HG02981 (cell line): ENCODE data around the gene IL1A.

Source experiments
- ATAC-seq: cut with Tn5 transposase; IDR thresholded peaks from one replicate; pipeline ENCODE4 v1.9.1; 2021; ENCODE audit warnings: mild to moderate bottlenecking, moderate library complexity; ENCODE audit not compliant: unreplicated experiment

The IL1A gene

GRCh38 chr2:112793449-112793978 lies 9.2 kb upstream of the IL1A start:
- no peak for ATAC-seq

DNA sequence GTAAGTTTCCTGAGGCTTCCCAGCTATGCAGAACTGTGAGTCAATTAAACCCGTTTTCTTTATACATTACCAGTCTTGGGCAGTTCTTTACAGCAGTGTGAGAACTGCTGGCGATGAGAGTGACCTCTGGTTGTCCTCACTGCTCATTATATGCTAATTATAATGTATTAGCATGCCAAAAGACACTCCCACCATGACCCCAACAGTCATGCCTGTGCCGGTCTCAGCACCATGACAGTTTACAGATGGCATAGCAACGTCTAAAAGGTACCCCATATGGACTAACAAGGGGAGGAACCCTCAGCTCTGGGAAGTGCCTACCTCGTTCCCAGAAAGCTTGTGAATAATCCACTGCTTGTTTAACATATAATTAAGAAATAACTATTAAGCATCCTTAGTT lies 8.1 kb upstream of the IL1A start:
- ATAC-seq = no peak

- no peak for ATAC-seq
These were observed 7.5 kb upstream of the IL1A start for GRCh38 chr2:112791693-112792230.

GRCh38 chr2:112791019-112791418 lies 6.7 kb upstream of the IL1A start:
- ATAC-seq = no peak

- no peak for ATAC-seq
These were observed 6.0 kb upstream of the IL1A start for GRCh38 chr2:112790305-112790704.

DNA sequence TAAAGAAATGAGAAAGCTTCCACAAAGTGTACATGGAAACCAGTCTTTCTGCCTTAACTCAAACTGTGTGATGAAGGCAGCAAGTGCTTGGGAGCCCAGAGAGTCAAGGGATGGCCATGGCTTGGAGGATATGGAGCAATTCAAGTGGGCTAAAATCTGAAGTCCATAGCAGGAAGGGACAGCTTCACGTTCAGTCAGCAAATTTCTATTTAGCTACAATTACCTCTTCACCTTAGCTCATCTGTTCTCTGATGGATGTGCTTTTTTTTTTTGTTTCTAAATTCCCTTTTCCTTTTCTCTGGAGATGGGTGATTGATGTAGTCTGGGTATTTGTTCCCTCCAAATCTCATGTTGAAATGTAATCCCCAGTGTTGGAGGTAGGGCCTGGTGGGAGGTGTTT lies 4.9 kb upstream of the IL1A start:
- no peak for ATAC-seq

DNA sequence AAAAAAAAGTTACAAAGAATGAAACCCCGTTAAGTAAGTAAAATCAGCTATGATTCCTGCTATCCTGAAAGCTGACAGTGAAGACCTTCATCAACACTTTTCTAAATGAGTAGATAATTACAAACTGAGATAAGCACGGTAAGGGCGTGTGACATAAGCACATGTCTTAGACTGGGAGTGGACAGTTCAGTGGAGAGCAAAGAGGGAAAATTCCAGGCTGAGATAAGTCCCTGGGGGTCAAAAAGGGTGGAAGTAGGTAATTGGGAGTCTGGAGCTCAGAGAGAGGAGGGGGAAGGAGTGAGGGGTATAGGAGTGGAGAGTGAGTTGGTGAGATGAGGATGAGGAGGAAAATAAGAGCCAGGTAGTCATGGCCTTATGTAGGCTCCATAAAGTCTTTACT lies 4.4 kb upstream of the IL1A start:
- ATAC-seq = no peak

DNA sequence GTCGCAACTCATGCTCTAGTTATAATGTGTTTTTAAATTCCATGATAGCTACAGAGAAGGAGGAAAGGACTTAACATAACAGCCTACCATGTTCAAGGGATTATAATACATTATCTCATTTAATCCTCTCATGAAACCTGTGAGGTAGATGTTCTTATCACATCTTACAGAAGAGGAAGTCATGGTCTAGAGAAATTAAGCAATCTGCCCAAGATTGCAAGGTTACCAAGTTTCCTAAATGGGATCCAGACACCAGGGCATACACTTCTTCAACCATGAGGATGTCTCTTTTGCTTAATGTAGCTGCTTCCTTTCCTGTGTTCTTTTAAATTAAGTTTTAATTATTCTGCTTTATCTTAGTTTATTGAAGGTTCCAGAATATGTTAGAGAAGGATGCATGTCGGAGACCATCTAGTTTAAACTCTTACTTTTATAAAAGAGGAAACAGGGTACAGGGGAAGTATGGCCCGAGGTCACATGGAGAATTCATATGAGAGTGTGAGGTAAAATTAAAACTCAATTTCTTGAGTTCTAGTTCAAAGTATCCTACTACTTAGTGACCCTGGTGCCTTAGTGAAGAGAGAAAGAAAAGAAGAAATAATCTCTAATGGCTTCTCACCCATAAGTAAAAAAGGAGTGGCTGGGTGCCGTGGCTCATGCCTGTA lies 3.6 kb upstream of the IL1A start:
- no peak for ATAC-seq

DNA sequence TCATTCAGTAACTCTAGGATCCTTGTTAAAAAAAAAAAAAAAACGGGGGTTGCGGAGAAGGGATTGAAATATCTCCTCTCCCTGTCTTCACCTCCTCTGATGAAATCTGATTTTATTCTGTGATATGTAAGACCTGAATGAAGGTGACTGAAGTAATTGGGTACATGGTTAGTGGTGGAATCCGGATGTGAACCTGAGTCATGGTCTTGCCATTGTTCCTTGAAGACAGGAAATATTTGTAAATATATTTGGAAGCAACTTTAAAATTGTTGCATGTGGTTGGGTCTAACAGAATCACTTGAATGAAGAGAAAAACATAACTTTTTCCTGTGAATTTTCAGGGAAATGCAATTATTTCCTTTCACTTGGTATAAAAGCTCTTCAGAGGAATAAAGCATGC lies 3.0 kb upstream of the IL1A start:
- ATAC-seq = no peak

- ATAC-seq = no peak
These were observed 1.0 kb downstream of the IL1A start for GRCh38 chr2:112783187-112783714.

DNA sequence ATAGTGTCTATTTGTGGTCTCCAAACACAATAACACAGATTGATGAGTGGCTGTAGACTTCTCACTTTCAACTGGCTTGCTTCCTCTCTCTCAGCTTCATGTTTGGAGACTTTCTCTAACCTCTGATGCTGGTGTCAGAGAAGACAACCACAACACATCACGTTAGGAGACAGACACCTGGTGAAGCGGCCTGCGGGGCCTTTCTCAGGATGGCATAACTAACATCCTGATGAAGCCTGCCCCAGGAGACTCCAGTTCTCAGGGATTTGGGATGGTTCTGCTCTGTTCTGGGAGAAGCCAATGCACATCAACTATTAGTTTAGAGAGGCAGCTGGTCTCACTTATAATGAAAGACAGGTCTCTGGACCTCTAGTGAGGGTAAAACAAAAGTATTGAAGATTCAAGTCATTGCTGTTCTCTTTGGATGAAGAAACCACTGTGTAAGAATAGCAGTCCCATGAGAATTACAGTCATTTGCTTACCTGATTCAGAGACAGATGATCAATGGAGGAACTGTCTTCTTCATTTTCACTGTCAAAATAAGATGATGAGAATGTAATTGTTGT lies 2.0 kb downstream of the IL1A start:
- peak; percentile 85 for ATAC-seq

GRCh38 chr2:112779598-112779997 lies 4.7 kb downstream of the IL1A start:
- ATAC-seq = no peak

GRCh38 chr2:112777036-112777435 lies 7.3 kb downstream of the IL1A start:
- ATAC-seq = no peak

GRCh38 chr2:112776113-112776512 lies 8.2 kb downstream of the IL1A start:
- no peak for ATAC-seq

- no peak for ATAC-seq
These were observed 9.6 kb downstream of the IL1A start for GRCh38 chr2:112774536-112775285.

- no peak for ATAC-seq
These were observed 10.7 kb downstream of the IL1A start for GRCh38 chr2:112773556-112773955.

GRCh38 chr2:112772911-112773475 lies 11.3 kb downstream of the IL1A start:
- ATAC-seq = no peak

- ATAC-seq = no peak
These were observed 12.0 kb downstream of the IL1A start for GRCh38 chr2:112772322-112772721.

GRCh38 chr2:112768432-112768831 lies 15.9 kb downstream of the IL1A start:
- ATAC-seq = no peak

DNA sequence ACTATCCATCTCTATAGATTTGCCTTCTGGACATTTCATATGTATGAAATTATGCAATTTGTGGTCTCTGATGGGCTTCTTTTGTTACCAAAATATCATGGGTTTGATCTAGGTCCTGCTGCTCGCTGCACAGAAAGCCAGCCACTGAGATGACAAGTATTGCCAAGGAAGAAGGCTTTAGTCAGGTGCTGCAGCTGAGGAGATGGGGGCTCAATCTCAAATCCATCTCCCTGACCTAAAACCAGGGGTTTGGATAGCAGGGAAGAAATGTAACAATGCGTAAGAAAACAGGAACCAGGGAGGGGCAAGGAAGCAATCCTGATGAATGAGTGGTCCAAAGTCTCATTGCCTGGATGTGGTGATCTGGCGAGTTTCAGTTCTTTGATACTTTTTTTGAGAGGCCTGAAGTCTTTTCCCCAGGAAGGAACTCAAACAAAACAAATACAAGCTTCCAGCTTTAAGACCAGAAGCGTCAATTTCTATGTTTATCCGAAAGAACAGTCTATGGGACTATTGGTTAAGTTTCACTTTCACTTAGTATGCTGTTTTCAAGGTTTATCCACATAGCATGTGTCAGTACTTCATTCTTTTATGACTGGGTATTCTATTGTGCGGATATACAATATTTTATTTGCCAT lies 16.5 kb downstream of the IL1A start:
- no peak for ATAC-seq

- ATAC-seq = no peak
These were observed 19.0 kb downstream of the IL1A start for GRCh38 chr2:112765251-112765650.
